HL-60 (cell line): Measurements from ENCODE around the gene RAPSN.

Source experiments
- CTCF ChIP-seq: IDR thresholded peaks from one replicate; pipeline ENCODE4 v1.5.1; 2011; ENCODE audit warnings: low read length, control low read depth, inconsistent platforms; ENCODE audit not compliant: insufficient read depth
- POLR2AphosphoS5 ChIP-seq: IDR thresholded peaks from 2 replicates; pipeline ENCODE4 v1.6.1; 2012; ENCODE audit warnings: low read depth
- REST ChIP-seq: IDR thresholded peaks from 2 replicates; pipeline ENCODE4 v1.6.1; 2012; ENCODE audit warnings: low read depth; ENCODE audit not compliant: insufficient replicate concordance

- TF ChIP-seq CTCF (no peak), REST (no peak), POLR2AphosphoS5 (no peak)
These were observed 29.9 kb upstream of the RAPSN start for GRCh38 chr11:47478651-47479329.
